Right lobe of liver (tissue), 6 donors: ENCODE measurements around the gene CNTN6. TPM values are rescaled to one million over a fixed set of nuclear protein-coding genes. Genes with fewer than 3 reads are reported as not detected.

Source experiments
- ATAC-seq, 4 donors: fragments of 200-7000 bp; cut with Tn5 transposase; one replicate each; pipeline ENCODE4 v1.9.1; 2020; ENCODE audit warnings: mild to moderate bottlenecking in 4 of 4, moderate library complexity in 4 of 4
- DNase-seq, 3 donors: peaks; one replicate each; pipeline ENCODE4 v3.0.0-alpha.2; 2020
- H3K27ac ChIP-seq, 3 donors: fragments of 200-600 bp; one replicate each; pipeline ENCODE4 v1.8.0; 2022
- H3K27me3 ChIP-seq, 2 donors: fragments of 200-600 bp; one replicate each; pipeline ENCODE4 v1.8.0; 2022
- H3K36me3 ChIP-seq, 4 donors: fragments of 200-600 bp; sonication (generic) in 1 of 4; one replicate each; pipeline versions ENCODE4 v1.5.1 to v1.8.0; 2017 to 2022; ENCODE audit warnings: control low read depth in 1 of 4
- H3K4me1 ChIP-seq, 4 donors: fragments of 200-600 bp; sonication (generic) in 1 of 4; one replicate each; pipeline versions ENCODE4 v1.5.1 to v1.8.0; 2017 to 2022; ENCODE audit warnings: control low read depth in 1 of 4
- H3K4me3 ChIP-seq, 3 donors: fragments of 200-600 bp; one replicate each; pipeline ENCODE4 v1.8.0; 2022
- H3K9me3 ChIP-seq, 4 donors: fragments of 200-600 bp; sonication (generic) in 1 of 4; one replicate each; pipeline versions ENCODE4 v1.5.1 to v1.8.0; 2017 to 2022; ENCODE audit warnings: control low read depth in 1 of 4
- CTCF ChIP-seq, 4 donors: fragments of 200-600 bp in 3 of 4; fragments of 450-650 bp in 1 of 4; IDR thresholded peaks; one replicate each; pipeline versions ENCODE4 v1.5.1 to v1.8.0; 2016 to 2022; ENCODE audit warnings: antibody characterized with exemption in 4 of 4, mild to moderate bottlenecking in 2 of 4
- POLR2A ChIP-seq: fragments of 450-650 bp; IDR thresholded peaks from one replicate; pipeline ENCODE4 v1.6.1; 2017; ENCODE audit warnings: antibody characterized with exemption, mild to moderate bottlenecking
- WGBS: methylation state at CpG from one replicate; pipeline ENCODE4 v1.1.6; 2018; ENCODE audit warnings: low coverage, low lambda C conversion rate; ENCODE audit not compliant: insufficient coverage; ENCODE audit errors: missing lambda C conversion rate; 5-methylcytosine and 5-hydroxymethylcytosine counted together
- intact Hi-C, 2 donors: fragments of 100-400 bp; cut with DNase I; formaldehyde crosslinking; loops; one replicate each; pipeline versions ENCODE4 v1.11.2 to v1.14.1; 2022
- total RNA-seq, 6 experiments: library from RNA; depleted of rRNA in 2 of 6; stranded (reverse); fragments of >200 nt in 2 of 6; fragmentation: NEBNext Ultra II Directional in 3 of 6; extraction: Animal tissue kit (Norgen Biotek cat#: 25700) in 3 of 6; gene quantifications; one replicate each; pipeline versions ENCODE4 v1.1.0 to v1.2.4, GENCODE V29; 2016 to 2023
- donor health status: DM: no; HTN: yes; CAD: no.
- donor health status: DM: no; HTN: no; CAD: no.
- donor health status: DM: no; HTN: no; CAD: no.
- donor health status: DM: no; HTN: yes; CAD: no.
- donor health status: DM: no; HTN: yes; CAD: no.

CNTN6 gene
- total RNA-seq, 6 experiments from 2014 or later: not detected

- Histone ChIP-seq H3K27ac (no peak overlapping the region), H3K36me3 (no peaks in the 10 kb centered on the region), H3K9me3 (no peaks in the 10 kb centered on the region), H3K27me3 (no peaks in the 10 kb centered on the region), H3K4me1 (no peaks in the 10 kb centered on the region), H3K4me3 (no peak overlapping the region)
- DNase-seq (no peak), ATAC-seq (no peak)
- 41% methylated on average over 4 of the region's 4 CpGs for WGBS
- TF ChIP-seq CTCF (IDR thresholded peaks at IDR 0.05) (no peak), POLR2A (no peak)
- intact Hi-C loops: no loop called here
These were observed 195.0 kb downstream of the CNTN6 start for GRCh38 chr3:1287815-1288214.

GRCh38 chr3:1288805-1289494 lies 196.1 kb downstream of the CNTN6 start:
- Histone ChIP-seq H3K4me3 (no peak overlapping the region), H3K27ac (no peak overlapping the region), H3K4me1 (no peaks in the 10 kb centered on the region), H3K36me3 (no peaks in the 10 kb centered on the region), H3K9me3 (no peaks in the 10 kb centered on the region), H3K27me3 (no peaks in the 10 kb centered on the region)
- 36% methylated on average over 3 of the region's 4 CpGs for WGBS
- DNase-seq (no peak), ATAC-seq (no peak)
- intact Hi-C loops: no loop called here
- no peak for TF ChIP-seq CTCF (IDR thresholded peaks at IDR 0.05)
- TF ChIP-seq POLR2A: no peak

- DNase-seq: no peak
- Histone ChIP-seq H3K9me3 (no peaks in the 10 kb centered on the region), H3K36me3 (no peaks in the 10 kb centered on the region), H3K27me3 (no peaks in the 10 kb centered on the region), H3K27ac (no peak overlapping the region), H3K4me1 (no peaks in the 10 kb centered on the region), H3K4me3 (no peak overlapping the region)
- ATAC-seq: no peak
- TF ChIP-seq CTCF (IDR thresholded peaks at IDR 0.05) (no peak), POLR2A (no peak)
- 37% methylated on average over 3 of the region's 3 CpGs for WGBS
- intact Hi-C loops: no loop called here
These were observed 199.8 kb downstream of the CNTN6 start for GRCh38 chr3:1292571-1293071.

- WGBS: 85% methylated on average over 5 of the region's 5 CpGs
- ATAC-seq: no peak
These were observed 201.8 kb downstream of the CNTN6 start for GRCh38 chr3:1294586-1294985.

More at GRCh38 chr3:1294586-1294985, 201.8 kb downstream of the CNTN6 start:
- TF ChIP-seq CTCF (IDR thresholded peaks at IDR 0.05) (no peak), POLR2A (no peak)
- H3K36me3 ChIP-seq: no peaks in the 10 kb centered on the region
- H3K4me1 ChIP-seq: no peaks in the 10 kb centered on the region
- intact Hi-C loops: no loop called here
- no peak for DNase-seq
- H3K27me3 ChIP-seq: no peaks in the 10 kb centered on the region
- no peak overlapping the region for H3K4me3 ChIP-seq
- no peaks in the 10 kb centered on the region for H3K9me3 ChIP-seq
- H3K27ac ChIP-seq: no peak overlapping the region
